MCF 10A (cell line): ENCODE measurements around the gene GAS6. TPM values are rescaled to one million over a fixed set of nuclear protein-coding genes. Genes with fewer than 3 reads are reported as not detected.

Experiments used
- BruUV-seq: library from RNA; stranded (reverse); fragments of 400-500 nt; replicated peaks from 2 replicates; lab custom pipeline; 2021; lab: Mats Ljungman, UMichigan
- CTCF ChIA-PET: fragments of 300-600 bp; sonication (Branson Sonifier 250); formaldehyde crosslinking; extraction: SDS; loops from one replicate; lab custom pipeline; 2021; ENCODE audit warnings: antibody characterized with exemption, inconsistent platforms; lab: Yijun Ruan, JAX
- POLR2A ChIA-PET: fragments of 300-600, 350-650 bp; sonication (Branson Sonifier 250); formaldehyde crosslinking; extraction: SDS; loops from one replicate; lab custom pipeline; 2020; ENCODE audit warnings: antibody characterized with exemption, inconsistent platforms; lab: Yijun Ruan, JAX
- DNase-seq: peaks from one replicate; pipeline ENCODE4 v3.0.0-alpha.2; 2018; ENCODE audit not compliant: unreplicated experiment
- H3K27ac Mint-ChIP-seq: one replicate; pipeline ENCODE4 v1.8.0; 2022; ENCODE audit warnings: mild to moderate bottlenecking, low read depth, mixed read lengths; ENCODE audit not compliant: unreplicated experiment
- H3K27me3 Mint-ChIP-seq: one replicate; pipeline ENCODE4 v1.8.0; 2022; ENCODE audit warnings: mixed read lengths; ENCODE audit not compliant: insufficient read depth, unreplicated experiment
- H3K36me3 Mint-ChIP-seq: one replicate; pipeline ENCODE4 v1.8.0; 2022; ENCODE audit warnings: mild to moderate bottlenecking, moderate library complexity, mixed read lengths; ENCODE audit not compliant: insufficient read depth, unreplicated experiment
- H3K4me1 Mint-ChIP-seq: one replicate; pipeline ENCODE4 v1.8.0; 2022; ENCODE audit warnings: mixed read lengths; ENCODE audit not compliant: insufficient read depth, unreplicated experiment
- H3K4me3 Mint-ChIP-seq: one replicate; pipeline ENCODE4 v1.8.0; 2022; ENCODE audit warnings: mild to moderate bottlenecking, moderate library complexity, mixed read lengths; ENCODE audit not compliant: unreplicated experiment
- H3K9me3 Mint-ChIP-seq: one replicate; pipeline ENCODE4 v1.8.0; 2022; ENCODE audit warnings: mixed read lengths; ENCODE audit not compliant: unreplicated experiment
- intact Hi-C: fragments of 100-400 bp; cut with micrococcal nuclease; formaldehyde crosslinking; loops from 2 replicates; pipeline ENCODE4 v1.14.1; 2022
- total RNA-seq: library from RNA; stranded (reverse); gene quantifications from 2 replicates; pipeline ENCODE4 v1.2.3, GENCODE V29; 2022
- TF ChIP-seq, protein P1 (sequence below): fragments of 200-600 bp; IDR thresholded peaks from one replicate; pipeline ENCODE4 v1.8.0; 2022; ENCODE audit warnings: antibody characterized with exemption, mild to moderate bottlenecking; ENCODE audit not compliant: unreplicated experiment

GAS6 gene
- total RNA-seq, 1 experiment from 2014 or later, result 92.3 TPM

DNA sequence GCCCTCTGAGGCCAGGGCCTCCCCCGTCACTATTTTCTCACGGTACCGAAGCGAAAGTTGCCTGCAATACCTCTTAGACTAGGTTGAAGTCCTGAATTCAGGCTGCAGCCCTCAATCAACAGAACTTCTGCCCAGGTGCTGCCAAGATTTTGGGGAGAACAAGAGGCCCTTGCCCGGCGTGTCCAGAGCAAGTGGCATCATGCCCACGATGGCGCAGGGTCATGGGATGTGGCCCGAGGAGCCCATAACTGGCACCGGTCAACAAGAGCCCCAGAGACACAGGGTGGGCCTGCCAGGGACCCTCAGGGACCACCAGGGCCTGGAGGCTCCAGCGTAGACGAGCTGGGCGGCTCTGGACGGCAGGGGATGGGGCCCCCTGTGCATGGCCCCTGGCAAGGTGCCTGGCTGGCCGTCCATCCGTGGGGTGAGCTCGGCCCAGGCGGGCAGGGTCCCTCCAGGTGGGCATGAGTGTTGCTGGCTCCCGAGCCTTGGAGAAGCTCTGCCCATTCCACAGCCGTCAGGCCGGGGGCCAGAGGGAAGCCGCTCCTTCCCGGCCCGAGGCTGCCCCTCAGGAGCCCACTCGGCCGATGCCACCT, 45.1 kb downstream of the GAS6 start:
- CTCF ChIA-PET, result no interaction called here
- POLR2A ChIA-PET, result interaction anchor here (0.6 to 3.3 kb wide), 2 partner anchors 45 to 407 kb away, joined by 3 to 27 read pairs; partner anchors contain the start of gene GAS6
- intact Hi-C loops, result no loop called here
- Mint-ChIP-seq H3K27ac (no peak overlapping the region), H3K27me3 (no peaks in the 10 kb centered on the region), H3K4me1 (peaks cover 41% of the 10 kb centered on the region), H3K36me3 (peaks cover 40% of the 10 kb centered on the region), H3K9me3 (no peaks in the 10 kb centered on the region), H3K4me3 (no peak overlapping the region)
- no peak for DNase-seq
- TF ChIP-seq, protein P1, sequence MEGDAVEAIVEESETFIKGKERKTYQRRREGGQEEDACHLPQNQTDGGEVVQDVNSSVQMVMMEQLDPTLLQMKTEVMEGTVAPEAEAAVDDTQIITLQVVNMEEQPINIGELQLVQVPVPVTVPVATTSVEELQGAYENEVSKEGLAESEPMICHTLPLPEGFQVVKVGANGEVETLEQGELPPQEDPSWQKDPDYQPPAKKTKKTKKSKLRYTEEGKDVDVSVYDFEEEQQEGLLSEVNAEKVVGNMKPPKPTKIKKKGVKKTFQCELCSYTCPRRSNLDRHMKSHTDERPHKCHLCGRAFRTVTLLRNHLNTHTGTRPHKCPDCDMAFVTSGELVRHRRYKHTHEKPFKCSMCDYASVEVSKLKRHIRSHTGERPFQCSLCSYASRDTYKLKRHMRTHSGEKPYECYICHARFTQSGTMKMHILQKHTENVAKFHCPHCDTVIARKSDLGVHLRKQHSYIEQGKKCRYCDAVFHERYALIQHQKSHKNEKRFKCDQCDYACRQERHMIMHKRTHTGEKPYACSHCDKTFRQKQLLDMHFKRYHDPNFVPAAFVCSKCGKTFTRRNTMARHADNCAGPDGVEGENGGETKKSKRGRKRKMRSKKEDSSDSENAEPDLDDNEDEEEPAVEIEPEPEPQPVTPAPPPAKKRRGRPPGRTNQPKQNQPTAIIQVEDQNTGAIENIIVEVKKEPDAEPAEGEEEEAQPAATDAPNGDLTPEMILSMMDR, result no peak
- no TSS peak for BruUV-seq

DNA sequence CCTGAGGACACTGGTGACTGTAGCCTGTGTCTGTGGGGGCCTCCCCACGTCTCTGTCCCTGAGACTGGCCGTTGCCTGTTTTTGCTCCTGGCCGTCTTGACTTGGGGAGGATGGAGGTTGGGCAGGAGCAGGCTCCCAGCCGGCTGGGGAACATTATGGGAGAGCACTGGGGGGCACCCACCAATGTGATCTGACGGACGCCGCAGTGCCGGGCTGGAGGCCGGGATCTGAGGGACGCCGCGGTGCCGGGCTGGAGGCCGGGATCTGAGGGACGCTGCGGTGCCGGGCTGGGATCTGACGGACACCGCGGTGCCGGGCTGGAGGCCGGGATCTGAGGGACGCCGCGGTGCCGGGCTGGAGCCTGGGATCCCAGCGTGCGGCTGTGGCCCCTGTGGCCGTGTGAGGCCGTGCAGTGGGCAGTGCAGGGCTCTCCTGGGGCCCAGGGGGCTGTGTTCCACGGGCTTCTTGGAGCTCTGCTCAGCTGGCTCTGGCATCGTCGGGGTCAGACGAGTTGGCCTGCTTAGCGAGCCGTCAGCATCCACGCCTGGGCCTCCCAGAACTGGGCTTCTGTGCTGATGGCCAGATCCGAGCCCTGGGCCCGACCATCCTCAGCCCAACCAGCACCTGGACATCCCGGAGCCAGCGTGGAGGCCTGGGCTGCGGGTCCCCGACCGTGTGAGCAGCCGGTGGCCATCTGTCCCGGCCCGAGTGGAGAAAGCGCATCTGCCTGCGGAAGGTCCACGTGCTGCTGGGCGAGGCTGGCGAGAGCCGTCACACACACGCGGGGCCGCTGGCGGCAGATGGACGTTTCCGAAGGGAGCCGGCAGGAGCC, 45.8 kb downstream of the GAS6 start:
- no peaks in the 10 kb centered on the region for H3K9me3 Mint-ChIP-seq
- BruUV-seq, result no TSS peak
- ChIA-PET POLR2A (no interaction called here), CTCF (no interaction called here)
- peaks cover 41% of the 10 kb centered on the region for H3K4me1 Mint-ChIP-seq
- TF ChIP-seq, protein P1, result no peak
- no peak for DNase-seq
- no peaks in the 10 kb centered on the region for H3K27me3 Mint-ChIP-seq
- H3K36me3 Mint-ChIP-seq, result peaks cover 33% of the 10 kb centered on the region
- intact Hi-C loops, result loop anchor here (1.0 to 2.0 kb wide), 3 partner anchors 44 to 409 kb away; no protein-coding TSS in a partner anchor
- no peak overlapping the region for H3K27ac Mint-ChIP-seq
- no peak overlapping the region for H3K4me3 Mint-ChIP-seq

DNA sequence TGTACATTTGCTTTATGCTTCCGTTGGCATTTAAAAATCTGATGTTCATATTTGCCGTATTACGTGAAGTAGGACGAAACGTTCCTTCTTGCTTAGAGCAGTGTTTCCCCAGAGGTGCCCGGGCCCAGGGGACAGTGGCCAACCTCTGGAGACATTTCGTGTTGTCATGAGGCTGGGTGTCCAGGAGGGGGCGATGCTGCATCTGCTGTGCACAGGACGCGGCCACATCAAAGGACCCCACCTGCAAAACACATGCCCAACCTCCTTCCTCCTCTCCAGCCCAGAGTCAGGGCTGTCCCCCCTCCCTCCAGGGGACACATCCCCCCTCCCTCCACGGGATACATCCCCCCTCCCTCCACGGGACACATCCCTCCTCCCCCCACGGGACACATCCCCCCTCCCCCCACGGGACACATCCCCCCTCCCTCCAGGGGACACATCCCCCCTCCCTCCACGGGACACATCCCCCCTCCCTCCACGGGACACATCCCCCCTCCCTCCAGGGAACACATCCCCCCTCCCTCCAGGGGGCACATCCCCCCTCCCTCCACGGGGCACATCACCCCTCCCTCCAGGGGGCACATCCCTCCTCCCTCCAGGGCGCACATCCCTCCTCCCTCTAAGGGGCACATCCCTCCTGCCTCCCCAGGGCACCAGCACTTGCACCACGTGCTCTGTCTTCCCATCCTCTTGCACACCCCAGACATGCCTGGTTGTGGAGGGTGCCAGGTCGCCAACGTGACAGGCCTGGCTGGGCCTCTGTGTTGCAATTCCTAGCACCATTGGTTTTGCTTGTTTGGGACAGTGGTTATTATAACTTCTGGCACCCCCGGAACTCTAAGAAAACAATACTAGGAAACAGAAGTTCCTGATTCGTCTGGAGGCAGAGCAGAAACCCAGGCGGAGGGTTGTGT, 46.7 kb downstream of the GAS6 start:
- Mint-ChIP-seq H3K4me3 (no peak overlapping the region), H3K27ac (no peak overlapping the region), H3K9me3 (no peaks in the 10 kb centered on the region), H3K4me1 (peaks cover 41% of the 10 kb centered on the region), H3K27me3 (no peaks in the 10 kb centered on the region), H3K36me3 (peaks cover 28% of the 10 kb centered on the region)
- BruUV-seq, result no TSS peak
- ChIA-PET CTCF (interaction anchor here (0.7 to 1.3 kb wide), 6 partner anchors 73 to 406 kb away, joined by 3 to 12 read pairs (median 3); no protein-coding TSS in a partner anchor), POLR2A (interaction anchor here (1.0 to 1.1 kb wide), 2 partner anchors 21 to 129 kb away, joined by 3 to 6 read pairs; no protein-coding TSS in a partner anchor)
- intact Hi-C loops, result loop anchor here (1.0 to 2.0 kb wide), 3 partner anchors 45 to 410 kb away; no protein-coding TSS in a partner anchor
- DNase-seq, result peak; percentile 86
- TF ChIP-seq, protein P1, result peak; percentile 83
